SK-N-MC (cell line): ENCODE results near the gene C20orf144.

Source experiments
- EZH2 ChIP-seq: fragments of 200-600 bp; sonication (generic); IDR thresholded peaks from one replicate; pipeline ENCODE4 v1.6.1; 2017; ENCODE audit warnings: antibody characterized with exemption
- POLR2AphosphoS5 ChIP-seq: IDR thresholded peaks from 2 replicates; pipeline ENCODE4 v1.6.1; 2012; ENCODE audit warnings: mild to moderate bottlenecking, low read depth, low read length, borderline replicate concordance

DNA sequence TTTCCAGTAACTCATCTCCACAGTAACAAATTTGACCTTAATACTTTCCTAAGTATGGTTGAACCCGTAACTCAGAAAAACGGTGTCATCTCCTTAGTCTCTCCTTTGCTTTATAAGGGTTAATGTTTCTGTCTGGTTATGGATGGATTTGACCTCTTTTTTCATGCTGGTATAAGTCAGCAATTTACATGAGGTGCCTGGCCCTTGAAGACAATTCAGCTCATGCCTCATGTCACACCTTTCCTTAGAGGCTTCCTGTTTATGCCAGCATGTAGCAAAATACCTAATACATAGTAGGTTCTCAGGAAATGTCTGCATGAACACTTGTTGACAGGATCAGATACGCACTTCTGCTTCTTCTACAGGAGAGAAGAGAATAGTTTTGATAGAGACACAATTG, 37.7 kb upstream of the C20orf144 start:
- TF ChIP-seq EZH2 (no peak), POLR2AphosphoS5 (no peak)
